Keratinocyte (primary cell): ENCODE measurements around the gene LRRC10. TPM values are rescaled to one million over a fixed set of nuclear protein-coding genes. Genes with fewer than 3 reads are reported as not detected.

Experiments used
- DNase-seq: peaks from one replicate; pipeline ENCODE4 v3.0.0-alpha.2; 2011; ENCODE audit warnings: low read depth, missing footprints, low spot score
- FAIRE-seq: peaks from 2 replicates; lab custom pipeline; 2011; peaks lifted over from hg19 to GRCh38; lab: Jason Lieb, UNC
- H2AFZ ChIP-seq: 2 replicates; pipeline ENCODE4 v1.6.0; 2012; ENCODE audit warnings: low read length, control low read depth, inconsistent platforms; ENCODE audit not compliant: control insufficient read depth
- H3K27ac ChIP-seq: 2 replicates; pipeline ENCODE4 v1.5.1; 2011; ENCODE audit warnings: low read length; ENCODE audit not compliant: control insufficient read depth, insufficient read depth
- H3K27me3 ChIP-seq: 3 replicates; pipeline ENCODE4 v1.6.0; 2011; ENCODE audit warnings: low read length; ENCODE audit not compliant: control insufficient read depth, insufficient read depth; ENCODE audit errors: extremely low read depth
- H3K36me3 ChIP-seq, 2 experiments: 2 replicates in 1 of 2; 3 replicates in 1 of 2; pipeline ENCODE4 v1.5.1; 2011; ENCODE audit warnings: low read length in 2 of 2, mild to moderate bottlenecking in 1 of 2; ENCODE audit not compliant: control insufficient read depth in 2 of 2, insufficient read depth in 2 of 2; ENCODE audit errors: extremely low read depth in 1 of 2
- H3K4me1 ChIP-seq: 3 replicates; pipeline ENCODE4 v1.5.1; 2011; ENCODE audit warnings: low read length; ENCODE audit not compliant: control insufficient read depth, insufficient read depth; ENCODE audit errors: extremely low read depth
- H3K4me2 ChIP-seq: 3 replicates; pipeline ENCODE4 v1.6.0; 2011; ENCODE audit warnings: low read depth, low read length; ENCODE audit not compliant: control insufficient read depth, insufficient read depth; ENCODE audit errors: extremely low read depth
- H3K4me3 ChIP-seq, 3 experiments: fragments of 200-600 bp in 1 of 3; sonication (generic) in 1 of 3; 2 replicates in 2 of 3; 3 replicates in 1 of 3; pipeline ENCODE4 v1.5.1; 2011 to 2016; ENCODE audit warnings: low read length in 3 of 3, mild to moderate bottlenecking in 3 of 3, control low read depth in 2 of 3, inconsistent platforms in 1 of 3, low read depth in 1 of 3, mixed read lengths in 1 of 3, mixed run types in 1 of 3, moderate library complexity in 1 of 3; ENCODE audit not compliant: control insufficient read depth in 2 of 3, insufficient read depth in 2 of 3; ENCODE audit errors: extremely low read depth in 1 of 3
- H3K79me2 ChIP-seq: 2 replicates; pipeline ENCODE4 v1.6.0; 2012; ENCODE audit warnings: low read length; ENCODE audit not compliant: control insufficient read depth, insufficient read depth
- H3K9ac ChIP-seq: 3 replicates; pipeline ENCODE4 v1.6.0; 2011; ENCODE audit warnings: low read length; ENCODE audit not compliant: control insufficient read depth, insufficient read depth; ENCODE audit errors: extremely low read depth
- H3K9me1 ChIP-seq: 3 replicates; pipeline ENCODE4 v1.6.0; 2011; ENCODE audit warnings: low read length; ENCODE audit not compliant: control insufficient read depth, insufficient read depth; ENCODE audit errors: extremely low read depth
- H3K9me3 ChIP-seq: 2 replicates; pipeline ENCODE4 v1.5.1; 2012; ENCODE audit warnings: low read depth, low read length; ENCODE audit not compliant: control insufficient read depth
- H4K20me1 ChIP-seq: 3 replicates; pipeline ENCODE4 v1.6.0; 2011; ENCODE audit warnings: low read length; ENCODE audit not compliant: control insufficient read depth, insufficient read depth; ENCODE audit errors: extremely low read depth
- CTCF ChIP-seq, 3 experiments: IDR thresholded peaks in 1 of 3; conservative IDR thresholded peaks in 1 of 3; optimal IDR thresholded peaks in 1 of 3; 2 replicates in 2 of 3; 3 replicates in 1 of 3; pipeline versions ENCODE3 to v1.5.1; 2011; ENCODE audit warnings: low read length in 3 of 3, mild to moderate bottlenecking in 3 of 3, moderate library complexity in 2 of 3, control low read depth in 1 of 3, inconsistent platforms in 1 of 3; ENCODE audit not compliant: insufficient read depth in 2 of 3; ENCODE audit errors: extremely low read depth in 1 of 3
- EZH2 ChIP-seq: IDR thresholded peaks from one replicate; pipeline ENCODE4 v1.6.1; 2012; ENCODE audit warnings: inconsistent platforms, mild to moderate bottlenecking, low read length, moderate library complexity
- dilution Hi-C: fragments of 300-500 bp; cut with MboI; formaldehyde crosslinking; loops from one replicate; pipeline ENCODE4 v1.7.0; 2020; ENCODE audit warnings: low sequenced_read_pairs; ENCODE audit not compliant: extremely low pct_ligation_motif_present
- polyA plus RNA-seq, 5 experiments: library from polyadenylated mRNA; depleted of rRNA in 3 of 5; stranded (reverse) in 3 of 5; stranded (forward) in 1 of 5; unstranded in 1 of 5; fragments of >200 nt; gene quantifications; 1 replicate in 1 of 5; 2 replicates in 3 of 5; 3 replicates in 1 of 5; pipeline versions ENCODE4 v1.2.1 to v1.2.3, GENCODE V29; 2011 to 2012; ENCODE audit warnings: missing spikeins in 2 of 5, low read depth in 1 of 5, low replicate concordance in 1 of 5

Gene LRRC10
- polyA plus RNA-seq, 1 donor (not counting 4 experiments of a cell fraction or from before 2014, with no cell fraction given) = not detected

DNA sequence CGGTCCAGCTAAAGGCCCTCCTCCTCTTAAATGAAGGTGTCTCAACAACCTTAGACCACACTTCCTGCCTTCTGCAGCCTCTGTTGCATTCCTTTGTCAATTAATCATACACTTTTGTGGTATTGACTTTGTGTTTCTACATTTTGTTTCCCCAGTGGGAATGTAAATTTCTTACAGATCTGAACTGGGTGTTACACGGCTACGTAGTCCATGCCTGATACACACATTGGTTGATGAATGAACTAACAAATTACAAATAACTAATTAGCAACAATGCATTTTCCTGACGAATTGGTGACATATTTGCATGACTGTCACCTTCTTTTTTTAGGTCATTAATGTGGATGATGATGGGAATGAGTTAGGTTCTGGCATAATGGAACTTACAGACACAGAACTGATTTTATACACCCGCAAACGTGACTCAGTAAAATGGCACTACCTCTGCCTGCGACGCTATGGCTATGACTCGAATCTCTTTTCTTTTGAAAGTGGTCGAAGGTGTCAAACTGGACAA lies 40.6 kb downstream of the LRRC10 start:
- no peaks in the 10 kb centered on the region for H3K9me3 ChIP-seq
- H3K4me2 ChIP-seq = peak overlapping the region; percentile 76
- TF ChIP-seq EZH2 (no peak), CTCF (optimal IDR thresholded peaks at IDR 0.05 in 1 of 3, IDR thresholded peaks at IDR 0.05 in 1 of 3, conservative IDR thresholded peaks at IDR 0.05 in 1 of 3; ENCODE audit: extremely low read depth in 1 of 3, insufficient read depth in 2 of 3, low read length in 3 of 3) (no peak)
- H3K27me3 ChIP-seq = no peaks in the 10 kb centered on the region
- H2AFZ ChIP-seq = no peak overlapping the region
- H3K36me3 ChIP-seq = peaks cover 11 to 15% of the 10 kb centered on the region in 2 experiments
- DNase-seq (no peak), FAIRE-seq (no peak)
- dilution Hi-C loops = no loop called here
- H3K9me1 ChIP-seq = no peaks in the 10 kb centered on the region
- no peak overlapping the region for H3K4me3 ChIP-seq
- no peak overlapping the region for H3K9ac ChIP-seq
- peaks cover 22% of the 10 kb centered on the region for H3K4me1 ChIP-seq
- H3K79me2 ChIP-seq = no peaks in the 10 kb centered on the region
- no peaks in the 10 kb centered on the region for H4K20me1 ChIP-seq
- peak overlapping the region; percentile 69 for H3K27ac ChIP-seq

- H3K9me3 ChIP-seq = no peaks in the 10 kb centered on the region
- peak; percentile 67 for FAIRE-seq
- H3K4me1 ChIP-seq = peaks cover 22% of the 10 kb centered on the region
- peak overlapping the region; percentile 16 for H3K9ac ChIP-seq
- TF ChIP-seq CTCF (optimal IDR thresholded peaks at IDR 0.05 in 1 of 3, IDR thresholded peaks at IDR 0.05 in 1 of 3, conservative IDR thresholded peaks at IDR 0.05 in 1 of 3; ENCODE audit: extremely low read depth in 1 of 3, insufficient read depth in 2 of 3, low read length in 3 of 3) = no peak
- no peak for TF ChIP-seq EZH2
- DNase-seq = no peak
- H3K4me3 ChIP-seq = no peak overlapping the region
- no peaks in the 10 kb centered on the region for H3K9me1 ChIP-seq
- dilution Hi-C loops = no loop called here
- H4K20me1 ChIP-seq = no peaks in the 10 kb centered on the region
- peak overlapping the region; percentile 69 for H3K27ac ChIP-seq
- no peak overlapping the region for H2AFZ ChIP-seq
- H3K27me3 ChIP-seq = no peaks in the 10 kb centered on the region
- H3K36me3 ChIP-seq = peaks cover 7% of the 10 kb centered on the region in 2 experiments
- no peaks in the 10 kb centered on the region for H3K79me2 ChIP-seq
- peak overlapping the region; percentile 76 for H3K4me2 ChIP-seq
These were observed 41.5 kb downstream of the LRRC10 start for GRCh38 chr12:69569236-69569635.
